ENCODE results near the gene WNT9B.

The WNT9B gene, protein sequence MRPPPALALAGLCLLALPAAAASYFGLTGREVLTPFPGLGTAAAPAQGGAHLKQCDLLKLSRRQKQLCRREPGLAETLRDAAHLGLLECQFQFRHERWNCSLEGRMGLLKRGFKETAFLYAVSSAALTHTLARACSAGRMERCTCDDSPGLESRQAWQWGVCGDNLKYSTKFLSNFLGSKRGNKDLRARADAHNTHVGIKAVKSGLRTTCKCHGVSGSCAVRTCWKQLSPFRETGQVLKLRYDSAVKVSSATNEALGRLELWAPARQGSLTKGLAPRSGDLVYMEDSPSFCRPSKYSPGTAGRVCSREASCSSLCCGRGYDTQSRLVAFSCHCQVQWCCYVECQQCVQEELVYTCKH

DNA sequence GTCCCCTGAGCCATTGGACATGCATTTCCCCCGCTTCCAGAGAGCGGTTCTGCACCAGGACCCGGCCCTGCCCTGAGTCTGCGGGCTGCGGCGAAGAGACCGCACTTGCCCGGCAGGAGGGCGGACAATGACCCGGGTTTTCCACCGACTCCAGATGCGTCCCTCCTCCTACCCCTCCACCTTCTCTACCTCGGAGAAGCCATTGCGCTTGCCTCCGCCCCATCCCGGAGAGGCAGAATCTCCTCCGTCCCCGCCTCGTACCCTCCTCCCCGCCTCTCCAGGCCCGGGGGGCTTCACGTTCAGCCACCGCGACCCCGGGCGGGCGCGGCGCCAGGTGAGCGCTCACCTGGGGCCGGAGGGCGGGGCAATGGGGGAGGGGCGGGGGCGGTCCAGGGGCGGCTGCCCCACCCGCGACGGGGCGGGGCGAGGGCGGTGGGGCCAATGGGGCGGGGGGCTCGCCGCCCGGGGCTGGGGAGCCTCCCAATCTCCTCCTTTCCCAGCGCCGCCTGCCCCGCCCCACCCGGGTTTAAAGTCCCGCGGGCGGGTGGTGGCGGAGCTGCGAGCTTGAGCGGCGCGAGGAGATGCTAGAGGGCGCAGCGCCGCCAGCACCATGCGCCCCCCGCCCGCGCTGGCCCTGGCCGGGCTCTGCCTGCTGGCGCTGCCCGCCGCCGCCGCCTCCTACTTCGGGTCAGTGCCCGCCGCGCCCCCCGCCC is at the start of gene WNT9B:
TSS of gene WNT9B (plus strand) at position 555 of the 713 bp plus-strand sequence. CDS start at position 611, 56 bp downstream.
- TF ChIP-seq, protein P1, sequence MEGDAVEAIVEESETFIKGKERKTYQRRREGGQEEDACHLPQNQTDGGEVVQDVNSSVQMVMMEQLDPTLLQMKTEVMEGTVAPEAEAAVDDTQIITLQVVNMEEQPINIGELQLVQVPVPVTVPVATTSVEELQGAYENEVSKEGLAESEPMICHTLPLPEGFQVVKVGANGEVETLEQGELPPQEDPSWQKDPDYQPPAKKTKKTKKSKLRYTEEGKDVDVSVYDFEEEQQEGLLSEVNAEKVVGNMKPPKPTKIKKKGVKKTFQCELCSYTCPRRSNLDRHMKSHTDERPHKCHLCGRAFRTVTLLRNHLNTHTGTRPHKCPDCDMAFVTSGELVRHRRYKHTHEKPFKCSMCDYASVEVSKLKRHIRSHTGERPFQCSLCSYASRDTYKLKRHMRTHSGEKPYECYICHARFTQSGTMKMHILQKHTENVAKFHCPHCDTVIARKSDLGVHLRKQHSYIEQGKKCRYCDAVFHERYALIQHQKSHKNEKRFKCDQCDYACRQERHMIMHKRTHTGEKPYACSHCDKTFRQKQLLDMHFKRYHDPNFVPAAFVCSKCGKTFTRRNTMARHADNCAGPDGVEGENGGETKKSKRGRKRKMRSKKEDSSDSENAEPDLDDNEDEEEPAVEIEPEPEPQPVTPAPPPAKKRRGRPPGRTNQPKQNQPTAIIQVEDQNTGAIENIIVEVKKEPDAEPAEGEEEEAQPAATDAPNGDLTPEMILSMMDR (IDR thresholded peaks at IDR 0.05; ENCODE audit: insufficient read depth, low read depth, low read length, missing control alignments): no peak
- peak within 1 kb of the TSS; percentile 20 for H3K4me3 ChIP-seq (ENCODE audit: low read length)
- peak; percentile 41 for DNase-seq (ENCODE audit: low read depth)

DNA sequence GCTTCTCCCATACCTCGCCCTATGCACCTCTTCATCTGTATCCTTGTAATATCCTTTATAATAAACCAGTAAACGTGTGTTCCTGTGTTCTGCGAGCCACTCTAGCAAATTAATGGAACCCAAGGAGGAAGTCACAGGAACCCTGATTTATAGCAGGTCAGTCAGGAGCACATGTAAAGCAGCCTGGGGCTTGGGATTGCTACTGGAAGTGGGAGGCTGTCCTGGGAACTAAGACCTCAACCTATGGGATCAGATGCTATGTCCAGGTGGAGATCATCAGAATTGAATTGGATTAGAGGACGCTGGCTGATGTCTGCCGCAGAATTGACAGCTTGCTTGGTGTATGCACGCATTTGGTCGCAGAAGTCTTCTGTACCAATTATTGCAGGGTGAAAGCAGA is 48.6 kb upstream of the WNT9B start:
- H3K4me3 ChIP-seq (ENCODE audit: low read length): no peak overlapping the region
- TF ChIP-seq, protein P1 (IDR thresholded peaks at IDR 0.05; ENCODE audit: insufficient read depth, low read depth, low read length, missing control alignments): no peak
- no peak for DNase-seq (ENCODE audit: low read depth)

- TF ChIP-seq, protein P1 (IDR thresholded peaks at IDR 0.05; ENCODE audit: insufficient read depth, low read depth, low read length, missing control alignments): no peak
- H3K4me3 ChIP-seq (ENCODE audit: low read length): no peak overlapping the region
- DNase-seq (ENCODE audit: low read depth): no peak
These were observed 47.8 kb upstream of the WNT9B start for GRCh38 chr17:46803544-46803943.

GRCh38 chr17:46805771-46806170 is 45.6 kb upstream of the WNT9B start:
- TF ChIP-seq, protein P1 (IDR thresholded peaks at IDR 0.05; ENCODE audit: insufficient read depth, low read depth, low read length, missing control alignments): no peak
- no peak for DNase-seq (ENCODE audit: low read depth)
- H3K4me3 ChIP-seq (ENCODE audit: low read length): no peak overlapping the region

GRCh38 chr17:46809110-46809571 is 42.2 kb upstream of the WNT9B start:
- H3K4me3 ChIP-seq (ENCODE audit: low read length): no peak overlapping the region
- TF ChIP-seq, protein P1 (IDR thresholded peaks at IDR 0.05; ENCODE audit: insufficient read depth, low read depth, low read length, missing control alignments): no peak
- no peak for DNase-seq (ENCODE audit: low read depth)

DNA sequence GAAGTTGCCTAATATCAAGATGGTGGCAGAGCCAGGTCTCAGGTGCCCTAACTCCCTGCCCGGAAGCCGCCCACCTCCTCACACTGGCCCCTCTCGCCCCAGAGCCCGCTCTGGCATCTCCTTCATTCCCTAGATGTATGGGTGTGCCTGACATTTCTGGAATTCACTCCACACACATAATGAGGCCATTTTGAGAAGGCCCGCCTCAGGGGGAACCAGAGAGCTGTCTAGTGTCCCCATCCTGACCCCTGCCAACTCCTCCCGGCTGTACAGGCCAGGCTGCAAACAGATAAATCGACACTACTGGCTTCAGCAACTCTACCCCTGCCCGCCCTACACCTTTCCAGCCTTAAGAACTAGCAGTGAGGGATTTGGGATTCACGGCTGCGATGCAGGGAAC is 40.5 kb upstream of the WNT9B start:
- H3K4me3 ChIP-seq (ENCODE audit: low read length): no peak overlapping the region
- TF ChIP-seq, protein P1 (IDR thresholded peaks at IDR 0.05; ENCODE audit: insufficient read depth, low read depth, low read length, missing control alignments): no peak
- no peak for DNase-seq (ENCODE audit: low read depth)
